ENCODE results near the gene ANKS1B.
A peak's percentile ranks its signal among the peaks of the same experiment; 100 is the strongest.

Gene ANKS1B

GRCh38 chr12:98828802-98829600 lies 1155.7 kb downstream of the ANKS1B start:
- no peaks in the 10 kb centered on the region for H3K36me3 Mint-ChIP-seq (ENCODE audit: low read depth)
- peaks cover 3% of the 10 kb centered on the region for H3K27me3 Mint-ChIP-seq (ENCODE audit: low read depth)
- peaks cover 13% of the 10 kb centered on the region for H3K4me1 Mint-ChIP-seq
- H3K4me3 Mint-ChIP-seq: no peak overlapping the region
- TF ChIP-seq CTCF (IDR thresholded peaks at IDR 0.05; ENCODE audit: unreplicated experiment in 3 of 3): no peak
- H3K9me3 Mint-ChIP-seq: no peaks in the 10 kb centered on the region
- no peak overlapping the region for H3K27ac Mint-ChIP-seq

GRCh38 chr12:98823012-98823411 lies 1161.7 kb downstream of the ANKS1B start:
- no peaks in the 10 kb centered on the region for H3K27me3 Mint-ChIP-seq (ENCODE audit: low read depth)
- H3K27ac Mint-ChIP-seq: no peak overlapping the region
- H3K4me1 Mint-ChIP-seq: peaks cover 57% of the 10 kb centered on the region
- no peak for TF ChIP-seq CTCF (IDR thresholded peaks at IDR 0.05; ENCODE audit: unreplicated experiment in 3 of 3)
- H3K9me3 Mint-ChIP-seq: no peaks in the 10 kb centered on the region
- H3K4me3 Mint-ChIP-seq: no peak overlapping the region
- no peaks in the 10 kb centered on the region for H3K36me3 Mint-ChIP-seq (ENCODE audit: low read depth)

GRCh38 chr12:98821866-98822265 lies 1162.9 kb downstream of the ANKS1B start:
- peaks cover 68% of the 10 kb centered on the region for H3K4me1 Mint-ChIP-seq
- peak overlapping the region; percentile 16 to 40 (median 20) for H3K27ac Mint-ChIP-seq
- no peak for TF ChIP-seq CTCF (IDR thresholded peaks at IDR 0.05; ENCODE audit: unreplicated experiment in 3 of 3)
- no peaks in the 10 kb centered on the region for H3K27me3 Mint-ChIP-seq (ENCODE audit: low read depth)
- H3K9me3 Mint-ChIP-seq: no peaks in the 10 kb centered on the region
- no peaks in the 10 kb centered on the region for H3K36me3 Mint-ChIP-seq (ENCODE audit: low read depth)
- no peak overlapping the region for H3K4me3 Mint-ChIP-seq

GRCh38 chr12:98821232-98821631 lies 1163.5 kb downstream of the ANKS1B start:
- no peaks in the 10 kb centered on the region for H3K27me3 Mint-ChIP-seq (ENCODE audit: low read depth)

GRCh38 chr12:98819821-98820404 lies 1164.8 kb downstream of the ANKS1B start:
- Mint-ChIP-seq H3K27ac (peak overlapping the region; percentile 36 to 64 (median 44)), H3K36me3 (ENCODE audit: low read depth) (no peaks in the 10 kb centered on the region), H3K4me3 (no peak overlapping the region), H3K4me1 (peaks cover 83% of the 10 kb centered on the region), H3K9me3 (no peaks in the 10 kb centered on the region), H3K27me3 (ENCODE audit: low read depth) (no peaks in the 10 kb centered on the region)
- no peak for TF ChIP-seq CTCF (IDR thresholded peaks at IDR 0.05; ENCODE audit: unreplicated experiment in 3 of 3)

More at GRCh38 chr12:98821232-98821631, 1163.5 kb downstream of the ANKS1B start:
- peak overlapping the region in 1 of 3 experiments; percentile 9 for H3K4me3 Mint-ChIP-seq
- TF ChIP-seq CTCF (IDR thresholded peaks at IDR 0.05; ENCODE audit: unreplicated experiment in 3 of 3): no peak
- no peaks in the 10 kb centered on the region for H3K36me3 Mint-ChIP-seq (ENCODE audit: low read depth)
- peaks cover 71% of the 10 kb centered on the region for H3K4me1 Mint-ChIP-seq
- H3K9me3 Mint-ChIP-seq: no peaks in the 10 kb centered on the region
- H3K27ac Mint-ChIP-seq: peak overlapping the region; percentile 16 to 40 (median 30)
